ENCODE measurements around the gene RFX3.

The RFX3 gene

GRCh38 chr9:3281399-3281798 lies 244.4 kb downstream of the RFX3 start:
- TF ChIP-seq TEAD4 (IDR thresholded peaks at IDR 0.05) (no peak), USF1 (IDR thresholded peaks at IDR 0.05) (no peak), YY1 (IDR thresholded peaks at IDR 0.05; ENCODE audit: low read depth) (no peak), RAD21 (IDR thresholded peaks at IDR 0.05; ENCODE audit: low read depth) (no peak), NFIC (IDR thresholded peaks at IDR 0.05) (no peak), EP300 (IDR thresholded peaks at IDR 0.05; ENCODE audit: borderline replicate concordance) (no peak), ZBTB7A (IDR thresholded peaks at IDR 0.05; ENCODE audit: low read depth) (no peak), EGR1 (IDR thresholded peaks at IDR 0.05) (no peak), CREB1 (IDR thresholded peaks at IDR 0.05; ENCODE audit: low read depth) (no peak), MAX (IDR thresholded peaks at IDR 0.05) (no peak), REST (IDR thresholded peaks at IDR 0.05; ENCODE audit: low read depth) (no peak), TAF1 (IDR thresholded peaks at IDR 0.05; ENCODE audit: low read depth) (no peak), CEBPB (IDR thresholded peaks at IDR 0.05) (no peak), TCF12 (IDR thresholded peaks at IDR 0.05; ENCODE audit: low read depth) (no peak), FOXM1 (IDR thresholded peaks at IDR 0.05; ENCODE audit: borderline replicate concordance, low read depth) (no peak)

- no peak for TF ChIP-seq USF1 (IDR thresholded peaks at IDR 0.05)
- no peak for TF ChIP-seq FOXM1 (IDR thresholded peaks at IDR 0.05; ENCODE audit: borderline replicate concordance, low read depth)
- no peak for TF ChIP-seq RAD21 (IDR thresholded peaks at IDR 0.05; ENCODE audit: low read depth)
Measured at GRCh38 chr9:3277200-3277599, 248.6 kb downstream of the RFX3 start.

GRCh38 chr9:3271581-3271980 lies 254.2 kb downstream of the RFX3 start:
- TF ChIP-seq TCF12 (IDR thresholded peaks at IDR 0.05; ENCODE audit: low read depth) = no peak
- no peak for TF ChIP-seq EGR1 (IDR thresholded peaks at IDR 0.05)
- no peak for TF ChIP-seq CREB1 (IDR thresholded peaks at IDR 0.05; ENCODE audit: low read depth)
- TF ChIP-seq YY1 (IDR thresholded peaks at IDR 0.05; ENCODE audit: low read depth) = no peak
- no peak for TF ChIP-seq ZBTB7A (IDR thresholded peaks at IDR 0.05; ENCODE audit: low read depth)
- no peak for TF ChIP-seq NFIC (IDR thresholded peaks at IDR 0.05)
- no peak for TF ChIP-seq MAX (IDR thresholded peaks at IDR 0.05)
- TF ChIP-seq TAF1 (IDR thresholded peaks at IDR 0.05; ENCODE audit: low read depth) = no peak
- TF ChIP-seq TEAD4 (IDR thresholded peaks at IDR 0.05) = no peak
- TF ChIP-seq USF1 (IDR thresholded peaks at IDR 0.05) = no peak

- no peak for TF ChIP-seq TEAD4 (IDR thresholded peaks at IDR 0.05)
- no peak for TF ChIP-seq ZBTB7A (IDR thresholded peaks at IDR 0.05; ENCODE audit: low read depth)
- TF ChIP-seq MAX (IDR thresholded peaks at IDR 0.05) = no peak
- no peak for TF ChIP-seq USF1 (IDR thresholded peaks at IDR 0.05)
- no peak for TF ChIP-seq CREB1 (IDR thresholded peaks at IDR 0.05; ENCODE audit: low read depth)
- no peak for TF ChIP-seq EGR1 (IDR thresholded peaks at IDR 0.05)
- no peak for TF ChIP-seq CEBPB (IDR thresholded peaks at IDR 0.05)
- no peak for TF ChIP-seq RAD21 (IDR thresholded peaks at IDR 0.05; ENCODE audit: low read depth)
- no peak for TF ChIP-seq TCF12 (IDR thresholded peaks at IDR 0.05; ENCODE audit: low read depth)
- no peak for TF ChIP-seq TAF1 (IDR thresholded peaks at IDR 0.05; ENCODE audit: low read depth)
- TF ChIP-seq EP300 (IDR thresholded peaks at IDR 0.05; ENCODE audit: borderline replicate concordance) = no peak
- TF ChIP-seq NFIC (IDR thresholded peaks at IDR 0.05) = no peak
- TF ChIP-seq YY1 (IDR thresholded peaks at IDR 0.05; ENCODE audit: low read depth) = no peak
- TF ChIP-seq FOXM1 (IDR thresholded peaks at IDR 0.05; ENCODE audit: borderline replicate concordance, low read depth) = no peak
- no peak for TF ChIP-seq REST (IDR thresholded peaks at IDR 0.05; ENCODE audit: low read depth)
Measured at GRCh38 chr9:3271157-3271556, 254.6 kb downstream of the RFX3 start.

GRCh38 chr9:3268223-3268622 lies 257.6 kb downstream of the RFX3 start:
- no peak for TF ChIP-seq TAF1 (IDR thresholded peaks at IDR 0.05; ENCODE audit: low read depth)
- no peak for TF ChIP-seq MAX (IDR thresholded peaks at IDR 0.05)
- TF ChIP-seq CREB1 (IDR thresholded peaks at IDR 0.05; ENCODE audit: low read depth) = no peak

Measured in Ishikawa (cell line).